HEK293 (cell line): ENCODE measurements around the gene RMDN3.

ENCODE experiments used
- BCL11A ChIP-seq: fragments of 450-650 bp; formaldehyde crosslinking; IDR thresholded peaks from 2 replicates; pipeline ENCODE4 v1.5.1; 2016; ENCODE audit warnings: low read depth, missing biosample characterization, missing genetic modification characterization
- TCF7L2 ChIP-seq: IDR thresholded peaks from 2 replicates; pipeline ENCODE4 v1.6.1; 2011; ENCODE audit warnings: low read depth, mild to moderate bottlenecking, inconsistent platforms, low read length, moderate library complexity, borderline replicate concordance
- ZEB2 ChIP-seq: fragments of 450-650 bp; formaldehyde crosslinking; IDR thresholded peaks from 2 replicates; pipeline ENCODE4 v1.5.1; 2016; ENCODE audit warnings: missing biosample characterization, missing genetic modification characterization
- ZFP41 ChIP-seq: fragments of 450-650 bp; formaldehyde crosslinking; IDR thresholded peaks from 2 replicates; pipeline ENCODE4 v1.5.1; 2016; ENCODE audit warnings: missing biosample characterization, missing genetic modification characterization, borderline replicate concordance
- ZNF174 ChIP-seq: fragments of 450-650 bp; formaldehyde crosslinking; IDR thresholded peaks from 2 replicates; pipeline ENCODE4 v1.5.0; 2017; ENCODE audit warnings: missing biosample characterization, mild to moderate bottlenecking, missing genetic modification characterization
- ZNF175 ChIP-seq: fragments of 450-650 bp; formaldehyde crosslinking; IDR thresholded peaks from 2 replicates; pipeline ENCODE4 v1.5.1; 2016; ENCODE audit warnings: missing biosample characterization, missing genetic modification characterization
- TF ChIP-seq, protein P1 (sequence below): fragments of 450-650 bp; formaldehyde crosslinking; IDR thresholded peaks from 2 replicates; pipeline ENCODE4 v1.5.1; 2016; ENCODE audit warnings: missing biosample characterization, missing genetic modification characterization
- TF ChIP-seq, protein P2 (sequence below): fragments of 450-650 bp; formaldehyde crosslinking; IDR thresholded peaks from 2 replicates; pipeline ENCODE4 v1.5.1; 2016; ENCODE audit warnings: missing biosample characterization, missing genetic modification characterization
- TF ChIP-seq, protein P3 (sequence below): fragments of 450-650 bp; IDR thresholded peaks from 2 replicates; pipeline ENCODE4 v1.5.1; 2018; ENCODE audit warnings: missing biosample characterization, mild to moderate bottlenecking, missing genetic modification characterization
- TF ChIP-seq, protein P4 (sequence below): fragments of 450-650 bp; formaldehyde crosslinking; optimal IDR thresholded peaks from 2 replicates; pipeline ENCODE3; 2016; ENCODE audit warnings: missing biosample characterization, mild to moderate bottlenecking, missing genetic modification characterization

DNA sequence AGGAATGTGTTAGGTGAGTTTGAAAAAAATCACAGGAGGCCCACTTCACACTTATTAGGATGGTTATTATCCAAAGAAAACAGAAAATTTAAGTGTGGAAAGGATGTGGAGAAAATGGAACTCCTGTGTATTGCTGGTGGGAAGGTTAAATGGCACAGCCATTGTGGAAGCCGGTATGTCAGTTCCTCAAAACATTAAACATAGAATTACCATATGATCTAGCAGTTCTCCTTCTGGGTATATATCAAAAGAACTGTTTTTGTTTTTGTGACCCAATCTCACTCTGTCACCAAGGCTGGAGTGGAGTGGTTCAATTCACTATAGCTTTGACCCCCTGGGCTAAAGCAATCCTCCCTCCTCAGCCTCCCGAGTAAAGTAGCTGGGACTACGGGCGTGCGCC lies 41.5 kb upstream of the RMDN3 start:
- TF ChIP-seq TCF7L2 (no peak), BCL11A (tag by site-specific recombination) (no peak), ZNF175 (tag by site-specific recombination) (no peak), ZNF174 (tag by site-specific recombination) (no peak), ZEB2 (tag by site-specific recombination) (no peak), ZFP41 (no peak)
- TF ChIP-seq, protein P1, sequence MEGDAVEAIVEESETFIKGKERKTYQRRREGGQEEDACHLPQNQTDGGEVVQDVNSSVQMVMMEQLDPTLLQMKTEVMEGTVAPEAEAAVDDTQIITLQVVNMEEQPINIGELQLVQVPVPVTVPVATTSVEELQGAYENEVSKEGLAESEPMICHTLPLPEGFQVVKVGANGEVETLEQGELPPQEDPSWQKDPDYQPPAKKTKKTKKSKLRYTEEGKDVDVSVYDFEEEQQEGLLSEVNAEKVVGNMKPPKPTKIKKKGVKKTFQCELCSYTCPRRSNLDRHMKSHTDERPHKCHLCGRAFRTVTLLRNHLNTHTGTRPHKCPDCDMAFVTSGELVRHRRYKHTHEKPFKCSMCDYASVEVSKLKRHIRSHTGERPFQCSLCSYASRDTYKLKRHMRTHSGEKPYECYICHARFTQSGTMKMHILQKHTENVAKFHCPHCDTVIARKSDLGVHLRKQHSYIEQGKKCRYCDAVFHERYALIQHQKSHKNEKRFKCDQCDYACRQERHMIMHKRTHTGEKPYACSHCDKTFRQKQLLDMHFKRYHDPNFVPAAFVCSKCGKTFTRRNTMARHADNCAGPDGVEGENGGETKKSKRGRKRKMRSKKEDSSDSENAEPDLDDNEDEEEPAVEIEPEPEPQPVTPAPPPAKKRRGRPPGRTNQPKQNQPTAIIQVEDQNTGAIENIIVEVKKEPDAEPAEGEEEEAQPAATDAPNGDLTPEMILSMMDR (tag by site-specific recombination), result no peak
- TF ChIP-seq, protein P2, sequence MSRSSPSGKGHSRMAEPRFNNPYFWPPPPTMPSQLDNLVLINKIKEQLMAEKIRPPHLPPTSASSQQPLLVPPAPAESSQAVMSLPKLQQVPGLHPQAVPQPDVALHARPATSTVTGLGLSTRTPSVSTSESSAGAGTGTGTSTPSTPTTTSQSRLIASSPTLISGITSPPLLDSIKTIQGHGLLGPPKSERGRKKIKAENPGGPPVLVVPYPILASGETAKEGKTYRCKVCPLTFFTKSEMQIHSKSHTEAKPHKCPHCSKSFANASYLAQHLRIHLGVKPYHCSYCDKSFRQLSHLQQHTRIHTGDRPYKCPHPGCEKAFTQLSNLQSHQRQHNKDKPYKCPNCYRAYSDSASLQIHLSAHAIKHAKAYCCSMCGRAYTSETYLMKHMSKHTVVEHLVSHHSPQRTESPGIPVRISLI (tag by site-specific recombination), result no peak
- TF ChIP-seq, protein P3, sequence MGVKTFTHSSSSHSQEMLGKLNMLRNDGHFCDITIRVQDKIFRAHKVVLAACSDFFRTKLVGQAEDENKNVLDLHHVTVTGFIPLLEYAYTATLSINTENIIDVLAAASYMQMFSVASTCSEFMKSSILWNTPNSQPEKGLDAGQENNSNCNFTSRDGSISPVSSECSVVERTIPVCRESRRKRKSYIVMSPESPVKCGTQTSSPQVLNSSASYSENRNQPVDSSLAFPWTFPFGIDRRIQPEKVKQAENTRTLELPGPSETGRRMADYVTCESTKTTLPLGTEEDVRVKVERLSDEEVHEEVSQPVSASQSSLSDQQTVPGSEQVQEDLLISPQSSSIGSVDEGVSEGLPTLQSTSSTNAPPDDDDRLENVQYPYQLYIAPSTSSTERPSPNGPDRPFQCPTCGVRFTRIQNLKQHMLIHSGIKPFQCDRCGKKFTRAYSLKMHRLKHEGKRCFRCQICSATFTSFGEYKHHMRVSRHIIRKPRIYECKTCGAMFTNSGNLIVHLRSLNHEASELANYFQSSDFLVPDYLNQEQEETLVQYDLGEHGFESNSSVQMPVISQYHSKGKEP (tag by site-specific recombination), result no peak
- TF ChIP-seq, protein P4, sequence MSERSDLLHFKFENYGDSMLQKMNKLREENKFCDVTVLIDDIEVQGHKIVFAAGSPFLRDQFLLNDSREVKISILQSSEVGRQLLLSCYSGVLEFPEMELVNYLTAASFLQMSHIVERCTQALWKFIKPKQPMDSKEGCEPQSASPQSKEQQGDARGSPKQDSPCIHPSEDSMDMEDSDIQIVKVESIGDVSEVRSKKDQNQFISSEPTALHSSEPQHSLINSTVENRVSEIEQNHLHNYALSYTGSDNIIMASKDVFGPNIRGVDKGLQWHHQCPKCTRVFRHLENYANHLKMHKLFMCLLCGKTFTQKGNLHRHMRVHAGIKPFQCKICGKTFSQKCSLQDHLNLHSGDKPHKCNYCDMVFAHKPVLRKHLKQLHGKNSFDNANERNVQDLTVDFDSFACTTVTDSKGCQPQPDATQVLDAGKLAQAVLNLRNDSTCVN, result no peak
